Liver (tissue), 9 donors: ENCODE measurements around the gene SCUBE1. TPM values are rescaled to one million over a fixed set of nuclear protein-coding genes. Genes with fewer than 3 reads are reported as not detected.

Source experiments
- DNase-seq: peaks from one replicate; pipeline ENCODE4 v3.0.0-alpha.2; 2017; ENCODE audit warnings: low spot score
- H3K27ac ChIP-seq, 2 donors: one replicate each; pipeline ENCODE4 v1.7.0; 2013; ENCODE audit warnings: inconsistent platforms in 2 of 2, low read length in 2 of 2, control low read depth in 1 of 2, low read depth in 1 of 2, mild to moderate bottlenecking in 1 of 2
- H3K27me3 ChIP-seq, 4 donors: one replicate each; pipeline versions ENCODE4 v1.6.1 to v1.7.0; 2013; ENCODE audit warnings: low read length in 3 of 4, inconsistent platforms in 1 of 4, mild to moderate bottlenecking in 1 of 4, moderate library complexity in 1 of 4; ENCODE audit not compliant: control insufficient read depth in 4 of 4, insufficient read depth in 4 of 4
- H3K36me3 ChIP-seq, 4 donors: one replicate each; pipeline versions ENCODE4 v1.6.1 to v1.7.0; 2013; ENCODE audit warnings: low read length in 3 of 4, mild to moderate bottlenecking in 3 of 4, low read depth in 1 of 4, moderate library complexity in 1 of 4; ENCODE audit not compliant: control insufficient read depth in 4 of 4, insufficient read depth in 3 of 4
- H3K4me1 ChIP-seq, 4 donors: one replicate each; pipeline versions ENCODE4 v1.6.1 to v1.7.0; 2013; ENCODE audit warnings: low read length in 3 of 4, mild to moderate bottlenecking in 3 of 4, moderate library complexity in 1 of 4; ENCODE audit not compliant: control insufficient read depth in 4 of 4, insufficient read depth in 4 of 4
- H3K4me3 ChIP-seq, 3 donors: one replicate each; pipeline versions ENCODE4 v1.6.1 to v1.7.0; 2013; ENCODE audit warnings: low read length in 3 of 3, control low read depth in 1 of 3, low read depth in 1 of 3, mild to moderate bottlenecking in 1 of 3
- H3K9ac ChIP-seq, 2 donors: one replicate each; pipeline ENCODE4 v1.7.0; 2013; ENCODE audit warnings: low read length in 2 of 2, mild to moderate bottlenecking in 2 of 2, moderate library complexity in 2 of 2, control low read depth in 1 of 2, low read depth in 1 of 2
- H3K9me3 ChIP-seq, 4 donors: one replicate each; pipeline versions ENCODE4 v1.6.1 to v1.7.0; 2013; ENCODE audit warnings: low read length in 3 of 4; ENCODE audit not compliant: control insufficient read depth in 4 of 4
- ATF3 ChIP-seq: IDR thresholded peaks from 2 replicates; pipeline ENCODE4 v1.6.1; 2016; ENCODE audit warnings: antibody characterized with exemption
- EGR1 ChIP-seq, 2 donors: IDR thresholded peaks; 2 replicates each; pipeline ENCODE4 v1.6.1; 2016 to 2018; ENCODE audit warnings: antibody characterized with exemption in 2 of 2, low read depth in 2 of 2
- FOXA1 ChIP-seq: IDR thresholded peaks from 2 replicates; pipeline ENCODE4 v1.6.1; 2016; ENCODE audit warnings: antibody characterized with exemption
- FOXA2 ChIP-seq: IDR thresholded peaks from 2 replicates; pipeline ENCODE4 v1.6.1; 2016; ENCODE audit warnings: antibody characterized with exemption
- GABPA ChIP-seq, 2 donors: IDR thresholded peaks in 1 of 2; conservative IDR thresholded peaks in 1 of 2; 2 replicates each; pipeline ENCODE4 v1.6.1; 2016; ENCODE audit warnings: antibody characterized with exemption in 2 of 2, mild to moderate bottlenecking in 1 of 2, moderate library complexity in 1 of 2
- HNF4A ChIP-seq, 2 donors: conservative IDR thresholded peaks; 2 replicates each; pipeline ENCODE4 v1.6.1; 2016; ENCODE audit warnings: antibody characterized with exemption in 2 of 2, mild to moderate bottlenecking in 2 of 2
- HNF4G ChIP-seq: IDR thresholded peaks from 2 replicates; pipeline ENCODE4 v1.6.1; 2016; ENCODE audit warnings: antibody characterized with exemption
- JUND ChIP-seq, 2 donors: IDR thresholded peaks; 2 replicates each; pipeline ENCODE4 v1.6.1; 2016; ENCODE audit warnings: antibody characterized with exemption in 2 of 2
- NR2F2 ChIP-seq: IDR thresholded peaks from 2 replicates; pipeline ENCODE4 v1.6.1; 2016; ENCODE audit warnings: antibody characterized with exemption
- SP1 ChIP-seq: IDR thresholded peaks from 2 replicates; pipeline ENCODE4 v1.6.1; 2018; ENCODE audit warnings: antibody characterized with exemption, mild to moderate bottlenecking
- TAF1 ChIP-seq: conservative IDR thresholded peaks from 2 replicates; pipeline ENCODE4 v1.6.1; 2016; ENCODE audit warnings: antibody characterized with exemption, mild to moderate bottlenecking
- YY1 ChIP-seq: IDR thresholded peaks from 2 replicates; pipeline ENCODE4 v1.6.1; 2016; ENCODE audit warnings: antibody characterized with exemption, mild to moderate bottlenecking
- ZBTB33 ChIP-seq: IDR thresholded peaks from 2 replicates; pipeline ENCODE4 v1.6.1; 2016; ENCODE audit warnings: antibody characterized with exemption
- WGBS: extraction: QIAGEN DNeasy Blood & Tissue Kit; methylation state at CpG from one replicate; pipeline ENCODE4 v1.1.7; 2013; 5-methylcytosine and 5-hydroxymethylcytosine counted together
- polyA plus RNA-seq, 2 donors: library from polyadenylated mRNA; stranded (reverse) in 1 of 2; unstranded in 1 of 2; fragments of 200-250 nt in 1 of 2; fragments of >200 nt in 1 of 2; fragmentation: Nextera tagmentation in 1 of 2; extraction: Ambion mirVana in 1 of 2; gene quantifications; one replicate each; pipeline versions ENCODE4 v1.2.1 to v1.2.3, GENCODE V29; 2013 to 2015
- total RNA-seq, 2 donors: library from RNA; depleted of rRNA; stranded (reverse); fragments of >200 nt; gene quantifications; one replicate each; pipeline ENCODE4 v1.2.3, GENCODE V29; 2014
- donor health status: healthy.
- donor health status: healthy.
- donor health status: healthy.
- donor health status: healthy.
- donor health status: healthy.

The SCUBE1 gene
- total and polyA plus RNA-seq, 4 donors: 0.07 to 0.46 (median 0.08) TPM; not detected in 1

- no peaks in the 10 kb centered on the region for H3K27me3 ChIP-seq
Observed at GRCh38 chr22:43241138-43241597, 102.0 kb downstream of the SCUBE1 start.

GRCh38 chr22:43240614-43241013, 102.6 kb downstream of the SCUBE1 start:
- Histone ChIP-seq H3K36me3 (no peaks in the 10 kb centered on the region), H3K27ac (no peak overlapping the region), H3K9me3 (no peaks in the 10 kb centered on the region), H3K9ac (no peak overlapping the region), H3K4me1 (peaks cover 16 to 42% (median 28%) of the 10 kb centered on the region in 4 donors), H3K27me3 (no peaks in the 10 kb centered on the region), H3K4me3 (no peak overlapping the region)
- DNase-seq: no peak
- 95% methylated on average over 7 of the region's 7 CpGs for WGBS
- TF ChIP-seq ZBTB33: no peak
- no peak for TF ChIP-seq EGR1 (IDR thresholded peaks at IDR 0.05; ENCODE audit: low read depth in 2 of 2)
- TF ChIP-seq HNF4G: no peak
- no peak for TF ChIP-seq HNF4A (conservative IDR thresholded peaks at IDR 0.05)
- TF ChIP-seq YY1: no peak
- no peak for TF ChIP-seq SP1
- no peak for TF ChIP-seq FOXA1
- TF ChIP-seq GABPA (IDR thresholded peaks at IDR 0.05 in 1 of 2, conservative IDR thresholded peaks at IDR 0.05 in 1 of 2): no peak
- no peak for TF ChIP-seq NR2F2
- TF ChIP-seq JUND (IDR thresholded peaks at IDR 0.05): no peak

More at GRCh38 chr22:43241138-43241597, 102.0 kb downstream of the SCUBE1 start:
- Histone ChIP-seq H3K4me3 (no peak overlapping the region), H3K9ac (no peak overlapping the region), H3K4me1 (peaks cover 13 to 37% (median 22%) of the 10 kb centered on the region in 4 donors), H3K27ac (no peak overlapping the region), H3K36me3 (no peaks in the 10 kb centered on the region), H3K9me3 (no peaks in the 10 kb centered on the region)
- DNase-seq: no peak
- WGBS: 89% methylated on average over 15 of the region's 15 CpGs
- no peak for TF ChIP-seq FOXA2
- no peak for TF ChIP-seq SP1
- TF ChIP-seq FOXA1: no peak
- TF ChIP-seq TAF1: no peak
- no peak for TF ChIP-seq EGR1 (IDR thresholded peaks at IDR 0.05; ENCODE audit: low read depth in 2 of 2)
- no peak for TF ChIP-seq ATF3

GRCh38 chr22:43239956-43240355, 103.2 kb downstream of the SCUBE1 start:
- Histone ChIP-seq H3K4me1 (peaks cover 16 to 49% (median 32%) of the 10 kb centered on the region in 4 donors), H3K9ac (no peak overlapping the region), H3K9me3 (no peaks in the 10 kb centered on the region), H3K36me3 (no peaks in the 10 kb centered on the region), H3K4me3 (no peak overlapping the region), H3K27ac (no peak overlapping the region), H3K27me3 (no peaks in the 10 kb centered on the region)
- 89% methylated on average over 9 of the region's 9 CpGs for WGBS
- DNase-seq: no peak
- no peak for TF ChIP-seq ATF3
- TF ChIP-seq FOXA2: no peak
